HFFc6 (cell line): ENCODE results near the gene RIT2. TPM values are rescaled to one million over a fixed set of nuclear protein-coding genes. Genes with fewer than 3 reads are reported as not detected.
"Not testable (repeated sequence)": the region's sequence is repeated elsewhere in the genome, so short reads cannot be mapped to it uniquely, and the experiment has no call there.

ENCODE experiments used
- DNase-seq: peaks from one replicate; pipeline ENCODE4 v3.0.0-alpha.2; 2018
- H3K27ac Mint-ChIP-seq: 2 replicates; pipeline ENCODE4 v1.8.0; 2020; ENCODE audit warnings: mild to moderate bottlenecking, mixed read lengths
- H3K27me3 Mint-ChIP-seq: 2 replicates; pipeline ENCODE4 v1.8.0; 2021; ENCODE audit warnings: mild to moderate bottlenecking, moderate library complexity, mixed read lengths; ENCODE audit not compliant: insufficient read depth
- H3K36me3 Mint-ChIP-seq: 2 replicates; pipeline ENCODE4 v1.8.0; 2021; ENCODE audit warnings: low read depth, mixed read lengths
- H3K4me1 Mint-ChIP-seq: 2 replicates; pipeline ENCODE4 v1.8.0; 2020; ENCODE audit warnings: low read depth, mixed read lengths
- H3K4me3 Mint-ChIP-seq: 2 replicates; pipeline ENCODE4 v1.8.0; 2020; ENCODE audit warnings: mild to moderate bottlenecking, moderate library complexity, mixed read lengths
- H3K9me3 Mint-ChIP-seq: 2 replicates; pipeline ENCODE4 v1.8.0; 2020; ENCODE audit warnings: mild to moderate bottlenecking, mixed read lengths
- total RNA-seq, 6 experiments: library from RNA; stranded (reverse); fragmentation: NEBNext Ultra II Directional; extraction: Animal tissue kit (Norgen Biotek cat#: 25700); gene quantifications; 2 replicates in 1 of 6; 3 replicates in 5 of 6; pipeline ENCODE4 v1.2.3, GENCODE V29; 2021
- TF ChIP-seq, protein P1 (sequence below): fragments of 200-600 bp; sonication (generic); IDR thresholded peaks from 2 replicates; pipeline ENCODE4 v1.5.0; 2021; ENCODE audit warnings: antibody characterized with exemption, mild to moderate bottlenecking

The RIT2 gene
- total RNA-seq, 6 experiments from 2014 or later: not detected

DNA sequence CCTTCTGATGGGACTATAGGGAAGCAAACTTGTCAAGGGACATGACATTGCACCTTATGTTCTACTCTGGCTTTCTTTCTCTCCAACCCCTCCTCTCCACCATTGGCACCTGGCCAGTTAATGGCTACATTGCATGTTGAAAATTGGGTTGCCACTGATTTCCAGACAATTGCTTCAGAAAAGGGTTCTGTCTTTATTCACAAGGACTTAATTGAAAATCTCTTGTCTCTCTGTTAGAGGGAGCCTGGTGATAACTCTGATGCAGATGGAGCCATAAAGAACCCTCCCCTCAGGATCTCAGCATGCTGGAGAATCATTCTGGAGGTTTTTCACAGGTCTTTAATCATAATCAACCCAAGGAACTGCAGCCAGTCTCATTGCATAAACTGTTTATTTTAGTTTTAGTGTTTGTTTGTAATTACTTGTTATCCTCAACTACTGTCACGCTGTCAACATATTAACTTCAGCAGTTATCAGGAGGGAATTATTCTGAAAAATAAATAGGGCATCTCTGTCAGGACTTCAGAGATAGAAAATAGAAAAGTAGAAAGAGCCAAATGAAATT lies 316.8 kb downstream of the RIT2 start:
- no peaks in the 10 kb centered on the region for H3K36me3 Mint-ChIP-seq
- peaks cover 22% of the 10 kb centered on the region for H3K9me3 Mint-ChIP-seq
- H3K27ac Mint-ChIP-seq: no peak overlapping the region
- H3K4me1 Mint-ChIP-seq: no peaks in the 10 kb centered on the region
- DNase-seq: no peak
- no peak overlapping the region for H3K4me3 Mint-ChIP-seq
- H3K27me3 Mint-ChIP-seq: no peaks in the 10 kb centered on the region
- TF ChIP-seq, protein P1, sequence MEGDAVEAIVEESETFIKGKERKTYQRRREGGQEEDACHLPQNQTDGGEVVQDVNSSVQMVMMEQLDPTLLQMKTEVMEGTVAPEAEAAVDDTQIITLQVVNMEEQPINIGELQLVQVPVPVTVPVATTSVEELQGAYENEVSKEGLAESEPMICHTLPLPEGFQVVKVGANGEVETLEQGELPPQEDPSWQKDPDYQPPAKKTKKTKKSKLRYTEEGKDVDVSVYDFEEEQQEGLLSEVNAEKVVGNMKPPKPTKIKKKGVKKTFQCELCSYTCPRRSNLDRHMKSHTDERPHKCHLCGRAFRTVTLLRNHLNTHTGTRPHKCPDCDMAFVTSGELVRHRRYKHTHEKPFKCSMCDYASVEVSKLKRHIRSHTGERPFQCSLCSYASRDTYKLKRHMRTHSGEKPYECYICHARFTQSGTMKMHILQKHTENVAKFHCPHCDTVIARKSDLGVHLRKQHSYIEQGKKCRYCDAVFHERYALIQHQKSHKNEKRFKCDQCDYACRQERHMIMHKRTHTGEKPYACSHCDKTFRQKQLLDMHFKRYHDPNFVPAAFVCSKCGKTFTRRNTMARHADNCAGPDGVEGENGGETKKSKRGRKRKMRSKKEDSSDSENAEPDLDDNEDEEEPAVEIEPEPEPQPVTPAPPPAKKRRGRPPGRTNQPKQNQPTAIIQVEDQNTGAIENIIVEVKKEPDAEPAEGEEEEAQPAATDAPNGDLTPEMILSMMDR: no peak

GRCh38 chr18:42795213-42795789 lies 320.2 kb downstream of the RIT2 start:
- H3K27ac Mint-ChIP-seq, DNase-seq, H3K36me3 Mint-ChIP-seq, H3K4me1 Mint-ChIP-seq, H3K4me3 Mint-ChIP-seq, H3K27me3 Mint-ChIP-seq: not testable (repeated sequence)
- peaks cover 17% of the 10 kb centered on the region for H3K9me3 Mint-ChIP-seq

GRCh38 chr18:42792731-42793130 lies 322.8 kb downstream of the RIT2 start:
- DNase-seq: no peak
- Mint-ChIP-seq H3K4me3 (no peak overlapping the region), H3K27me3 (no peaks in the 10 kb centered on the region), H3K9me3 (peaks cover 23% of the 10 kb centered on the region), H3K36me3 (peaks cover 3% of the 10 kb centered on the region; the same call in 1 of the 2 replicates), H3K27ac (no peak overlapping the region), H3K4me1 (no peaks in the 10 kb centered on the region)
- TF ChIP-seq, protein P1: no peak

DNA sequence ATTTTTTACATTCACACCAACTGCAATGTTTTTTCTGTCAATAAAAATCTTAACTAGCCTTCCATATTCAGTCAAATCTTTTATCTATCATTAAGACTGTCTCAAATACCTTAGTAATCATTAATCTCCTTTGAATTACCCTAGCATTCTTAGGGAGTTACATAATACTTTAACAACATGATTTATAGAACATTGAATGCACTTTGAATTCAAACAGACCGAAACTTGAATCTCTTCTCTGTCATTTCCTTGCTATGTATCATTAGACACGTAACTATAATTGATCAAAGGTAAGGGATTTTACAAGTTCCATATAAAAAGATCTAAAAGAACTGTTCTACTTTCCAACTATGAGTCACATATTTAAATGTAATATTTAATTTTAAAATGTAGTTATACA lies 330.9 kb downstream of the RIT2 start:
- Mint-ChIP-seq H3K27me3 (no peaks in the 10 kb centered on the region), H3K4me3 (no peak overlapping the region), H3K4me1 (no peaks in the 10 kb centered on the region), H3K27ac (no peak overlapping the region), H3K36me3 (no peaks in the 10 kb centered on the region), H3K9me3 (peaks cover 16% of the 10 kb centered on the region)
- no peak for DNase-seq
- TF ChIP-seq, protein P1: no peak

GRCh38 chr18:42782929-42783328 lies 332.6 kb downstream of the RIT2 start:
- Mint-ChIP-seq H3K27me3 (no peaks in the 10 kb centered on the region), H3K9me3 (peaks cover 30% of the 10 kb centered on the region), H3K27ac (no peak overlapping the region), H3K36me3 (no peaks in the 10 kb centered on the region), H3K4me1 (no peaks in the 10 kb centered on the region), H3K4me3 (no peak overlapping the region)
- TF ChIP-seq, protein P1: no peak
- no peak for DNase-seq

DNA sequence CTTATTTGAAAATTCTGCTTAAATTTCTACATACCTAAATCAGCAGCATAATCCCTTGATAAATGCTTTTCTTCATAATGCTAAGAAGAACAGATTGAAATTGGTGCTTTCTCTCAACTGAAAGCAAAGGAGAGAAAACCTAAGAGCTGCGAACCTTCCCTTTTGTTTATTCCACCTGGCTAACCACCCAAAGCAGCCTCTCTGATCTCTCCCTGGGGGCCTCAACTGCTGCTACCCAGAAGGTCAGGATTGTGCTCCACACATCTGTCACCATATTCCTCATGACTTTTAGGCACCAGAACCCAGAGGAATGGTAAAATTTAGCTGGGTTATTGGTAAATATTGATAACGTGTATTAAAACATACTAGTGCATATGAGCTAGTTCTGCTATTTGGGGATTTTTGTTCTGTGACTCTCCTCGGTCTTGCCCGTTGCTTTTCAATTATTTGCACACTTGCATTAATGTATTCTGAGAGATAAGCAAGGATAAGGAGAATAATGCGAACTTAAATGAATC lies 334.1 kb downstream of the RIT2 start:
- H3K27ac Mint-ChIP-seq: no peak overlapping the region
- no peak for DNase-seq
- H3K36me3 Mint-ChIP-seq: no peaks in the 10 kb centered on the region
- no peaks in the 10 kb centered on the region for H3K4me1 Mint-ChIP-seq
- TF ChIP-seq, protein P1: no peak
- no peak overlapping the region for H3K4me3 Mint-ChIP-seq
- H3K27me3 Mint-ChIP-seq: no peaks in the 10 kb centered on the region
- peaks cover 38% of the 10 kb centered on the region for H3K9me3 Mint-ChIP-seq
